ENCODE data around the gene CALM1. TPM values are rescaled to one million over a fixed set of nuclear protein-coding genes. Genes with fewer than 3 reads are reported as not detected.

Gene CALM1
- total and polyA plus RNA-seq, 2 experiments from 2014 or later: 74.6 to 236 TPM

DNA sequence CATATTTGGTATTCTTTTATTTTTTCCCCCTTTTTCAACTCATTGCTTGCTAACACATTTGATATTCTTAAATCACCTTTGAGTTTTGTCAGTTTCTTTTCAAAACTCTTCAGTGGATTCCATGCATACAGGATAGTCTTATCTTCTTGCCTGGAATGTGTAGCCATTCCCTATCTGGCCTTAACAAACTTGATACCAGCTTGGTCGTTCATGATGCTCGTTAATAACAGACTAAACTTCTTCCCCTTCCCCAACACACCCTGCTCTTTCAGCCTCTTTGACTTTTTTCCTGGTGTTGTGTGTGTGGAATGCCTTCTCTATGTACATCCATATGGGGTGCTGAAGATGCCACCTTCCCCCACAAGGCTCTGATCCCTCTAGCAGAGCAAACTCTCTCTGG, 17.7 kb upstream of the CALM1 start:
- TF ChIP-seq CTCF (IDR thresholded peaks at IDR 0.05; ENCODE audit: low read depth, low read length): no peak
- H3K27ac ChIP-seq: no peak overlapping the region

GRCh38 chr14:90381011-90381786, 15.6 kb upstream of the CALM1 start:
- TF ChIP-seq CTCF (IDR thresholded peaks at IDR 0.05; ENCODE audit: low read depth, low read length): no peak
- no peaks in the 10 kb centered on the region for H3K9me3 ChIP-seq (ENCODE audit: low read depth)
- H3K27me3 ChIP-seq: no peaks in the 10 kb centered on the region
- H3K4me1 ChIP-seq (ENCODE audit: low read depth): peaks cover 20% of the 10 kb centered on the region
- DNase-seq (ENCODE audit: low read depth in 1 of 2, low spot score in 1 of 2): peak; percentile 41 to 51
- no peak overlapping the region for H3K27ac ChIP-seq
- H3K4me3 ChIP-seq: no peak overlapping the region
- no peaks in the 10 kb centered on the region for H3K36me3 ChIP-seq

More for the DNA sequence above, 17.7 kb upstream of the CALM1 start:
- no peak for DNase-seq (ENCODE audit: low read depth in 1 of 2, low spot score in 1 of 2)
- Histone ChIP-seq H3K36me3 (no peaks in the 10 kb centered on the region), H3K27me3 (no peaks in the 10 kb centered on the region), H3K4me3 (no peak overlapping the region), H3K4me1 (ENCODE audit: low read depth) (peaks cover 15% of the 10 kb centered on the region), H3K9me3 (ENCODE audit: low read depth) (no peaks in the 10 kb centered on the region)

DNA sequence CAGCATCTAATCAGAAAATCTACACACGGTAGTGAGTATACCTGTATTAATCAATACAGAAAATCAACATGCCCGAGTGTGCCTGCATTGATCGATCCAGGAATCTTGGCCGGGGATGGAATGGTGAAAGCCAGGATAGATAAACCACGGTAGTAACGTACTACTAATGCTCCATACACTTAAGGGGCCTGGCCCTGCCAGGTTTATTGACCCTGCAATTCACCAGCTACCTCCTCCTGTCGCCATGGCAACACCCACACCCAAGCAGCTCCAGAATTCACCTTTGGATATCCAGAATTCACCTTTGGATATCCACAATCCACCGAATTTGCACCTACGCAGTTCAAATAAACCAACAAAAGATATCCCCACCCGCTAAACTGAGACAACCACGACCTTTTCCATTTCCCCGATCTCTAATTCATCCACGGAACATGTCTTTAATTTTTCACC, 14.8 kb upstream of the CALM1 start:
- no peak for DNase-seq (ENCODE audit: low read depth in 1 of 2, low spot score in 1 of 2)
- no peaks in the 10 kb centered on the region for H3K27me3 ChIP-seq
- no peak for TF ChIP-seq CTCF (IDR thresholded peaks at IDR 0.05; ENCODE audit: low read depth, low read length)

GRCh38 chr14:90382491-90383125, 14.2 kb upstream of the CALM1 start:
- Histone ChIP-seq H3K4me1 (ENCODE audit: low read depth) (peaks cover 27% of the 10 kb centered on the region), H3K36me3 (no peaks in the 10 kb centered on the region), H3K27ac (peak overlapping the region; percentile 97), H3K4me3 (peak overlapping the region; percentile 40), H3K27me3 (no peaks in the 10 kb centered on the region), H3K9me3 (ENCODE audit: low read depth) (no peaks in the 10 kb centered on the region)
- TF ChIP-seq CTCF (IDR thresholded peaks at IDR 0.05; ENCODE audit: low read depth, low read length): no peak
- DNase-seq (ENCODE audit: low read depth in 1 of 2, low spot score in 1 of 2): peak; percentile 75 to 84

More for the DNA sequence above, 14.8 kb upstream of the CALM1 start:
- H3K4me1 ChIP-seq (ENCODE audit: low read depth): peaks cover 22% of the 10 kb centered on the region
- H3K9me3 ChIP-seq (ENCODE audit: low read depth): no peaks in the 10 kb centered on the region
- peak overlapping the region; percentile 40 for H3K4me3 ChIP-seq
- peak overlapping the region; percentile 97 for H3K27ac ChIP-seq
- no peaks in the 10 kb centered on the region for H3K36me3 ChIP-seq

- H3K27me3 ChIP-seq: no peaks in the 10 kb centered on the region
- peak overlapping the region; percentile 40 for H3K4me3 ChIP-seq
- peaks cover 27% of the 10 kb centered on the region for H3K4me1 ChIP-seq (ENCODE audit: low read depth)
- peak; percentile 12 for TF ChIP-seq CTCF (IDR thresholded peaks at IDR 0.05; ENCODE audit: low read depth, low read length)
- H3K36me3 ChIP-seq: no peaks in the 10 kb centered on the region
- no peaks in the 10 kb centered on the region for H3K9me3 ChIP-seq (ENCODE audit: low read depth)
- peak overlapping the region; percentile 97 for H3K27ac ChIP-seq
- DNase-seq (ENCODE audit: low read depth in 1 of 2, low spot score in 1 of 2): peak; percentile 100
These were observed 13.6 kb upstream of the CALM1 start for GRCh38 chr14:90383126-90383730.

All from cardiac muscle cell (in vitro differentiated cells and primary cell).